ENCODE measurements around the gene CNIH4. TPM values are rescaled to one million over a fixed set of nuclear protein-coding genes. Genes with fewer than 3 reads are reported as not detected.
"Not testable (repeated sequence)": the region's sequence is repeated elsewhere in the genome, so short reads cannot be mapped to it uniquely, and the experiment has no call there.

CNIH4 gene
- total RNA-seq, 2 experiments from 2014 or later = 48.3 to 51.6 TPM

DNA sequence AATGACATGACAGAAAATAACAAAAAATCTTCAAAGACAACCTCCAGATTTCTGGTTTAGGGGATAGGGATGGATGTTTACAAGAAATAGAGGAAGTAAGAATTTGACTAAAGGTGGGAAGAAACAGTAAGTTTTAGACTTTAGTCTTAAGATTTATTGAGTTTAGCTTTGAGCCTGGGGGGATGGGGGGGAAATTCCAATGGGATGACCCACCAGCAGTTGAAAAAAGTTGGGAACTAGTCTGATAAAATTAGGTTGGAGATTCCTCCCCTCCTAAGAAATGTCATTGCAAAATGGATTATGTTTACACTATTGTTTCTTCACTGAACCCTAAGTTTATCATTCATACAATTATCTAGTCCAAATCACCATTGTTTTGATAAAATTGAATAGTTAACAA, 49.5 kb downstream of the CNIH4 start:
- intact Hi-C loops (cut with micrococcal nuclease) = no loop called here

DNA sequence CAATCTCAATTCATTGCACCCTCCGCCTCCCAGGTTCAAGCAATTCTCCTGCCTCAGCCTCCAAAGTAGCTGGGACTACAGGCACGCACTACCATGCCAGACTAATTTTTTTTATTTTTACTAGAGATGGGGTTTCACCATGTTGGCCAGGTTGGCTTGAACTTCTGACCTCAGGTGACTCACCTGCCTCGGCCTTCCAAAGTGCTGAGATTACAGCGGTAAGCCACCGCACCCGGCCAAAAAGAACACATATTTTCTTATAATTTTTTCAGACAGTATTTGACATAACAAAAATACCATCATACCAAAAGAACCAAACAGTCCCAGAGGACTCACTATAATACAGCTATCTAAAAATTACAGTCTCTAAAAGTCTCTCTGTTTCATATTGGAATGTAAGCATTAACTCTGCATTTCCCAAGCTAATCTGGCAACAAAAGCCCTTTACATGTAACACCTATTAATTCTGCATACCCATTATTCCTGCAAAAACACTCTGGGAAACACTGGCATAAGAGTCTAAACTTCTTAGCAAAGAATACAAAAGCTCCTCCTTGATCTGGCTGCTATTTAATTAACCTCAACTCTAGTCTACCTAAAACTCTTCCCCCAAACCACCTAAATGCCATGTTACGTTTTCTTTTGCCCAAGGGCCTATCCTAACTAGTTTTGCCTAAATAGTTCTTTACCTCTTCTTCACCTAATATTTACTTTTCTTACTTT, 51.1 kb downstream of the CNIH4 start:
- H3K27me3 Mint-ChIP-seq = no peaks in the 10 kb centered on the region
- ChIA-PET POLR2A (interaction anchor here (0.6 kb wide), 1 partner anchor 172 kb away, joined by 4 read pairs; no protein-coding TSS in a partner anchor), CTCF (no interaction called here)
- H3K4me3 Mint-ChIP-seq = no peak overlapping the region
- no peak overlapping the region for H3K27ac Mint-ChIP-seq
- H3K4me1 Mint-ChIP-seq (ENCODE audit: low read depth) = peaks cover 34% of the 10 kb centered on the region
- intact Hi-C loops (cut with micrococcal nuclease) = loop anchor here (2.0 kb wide), 1 partner anchor 15 kb away; no protein-coding TSS in a partner anchor
- DNase-seq = no peak
- H3K36me3 Mint-ChIP-seq = peaks cover 30% of the 10 kb centered on the region
- no peaks in the 10 kb centered on the region for H3K9me3 Mint-ChIP-seq

More for the DNA sequence above, 49.5 kb downstream of the CNIH4 start:
- H3K9me3 Mint-ChIP-seq = no peaks in the 10 kb centered on the region
- no peak overlapping the region for H3K4me3 Mint-ChIP-seq
- no peaks in the 10 kb centered on the region for H3K27me3 Mint-ChIP-seq
- ChIA-PET CTCF (no interaction called here), POLR2A (no interaction called here)
- no peak overlapping the region for H3K27ac Mint-ChIP-seq
- no peak for DNase-seq
- peaks cover 36% of the 10 kb centered on the region for H3K4me1 Mint-ChIP-seq (ENCODE audit: low read depth)
- peaks cover 28% of the 10 kb centered on the region for H3K36me3 Mint-ChIP-seq

GRCh38 chr1:224408294-224408590, 51.6 kb downstream of the CNIH4 start:
- H3K27ac Mint-ChIP-seq = no peak overlapping the region
- ChIA-PET POLR2A (no interaction called here), CTCF (no interaction called here)
- H3K36me3 Mint-ChIP-seq = peaks cover 30% of the 10 kb centered on the region
- DNase-seq = no peak
- no peaks in the 10 kb centered on the region for H3K27me3 Mint-ChIP-seq
- peaks cover 34% of the 10 kb centered on the region for H3K4me1 Mint-ChIP-seq (ENCODE audit: low read depth)
- no peak overlapping the region for H3K4me3 Mint-ChIP-seq
- no peaks in the 10 kb centered on the region for H3K9me3 Mint-ChIP-seq
- intact Hi-C loops (cut with micrococcal nuclease) = loop anchor here (2.0 kb wide), 1 partner anchor 15 kb away; no protein-coding TSS in a partner anchor

DNA sequence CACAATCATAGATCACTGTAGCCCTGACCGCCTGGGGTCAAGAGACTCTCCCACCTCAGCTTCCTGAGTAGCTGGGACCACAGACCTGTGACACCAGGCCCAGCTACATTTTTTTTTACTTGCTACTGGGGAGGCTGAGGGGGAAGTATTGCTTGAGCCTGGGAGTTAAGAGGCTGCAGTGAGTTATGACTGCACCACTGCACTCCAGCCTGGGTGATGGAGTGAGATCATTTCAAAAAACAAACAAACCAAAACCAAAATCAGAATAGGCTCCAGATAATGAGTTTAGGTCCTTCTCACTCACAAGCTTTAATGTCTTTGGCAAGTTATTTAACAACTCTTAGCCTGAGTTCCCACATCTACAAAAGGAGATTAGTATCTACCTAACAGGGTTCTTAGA, 55.1 kb downstream of the CNIH4 start:
- peak; percentile 16 for DNase-seq
- Mint-ChIP-seq H3K4me1 (ENCODE audit: low read depth) (peaks cover 26% of the 10 kb centered on the region), H3K36me3 (peaks cover 26% of the 10 kb centered on the region), H3K27ac (peak overlapping the region; percentile 33), H3K27me3 (no peaks in the 10 kb centered on the region), H3K4me3 (no peak overlapping the region), H3K9me3 (no peaks in the 10 kb centered on the region)
- POLR2A ChIA-PET = interaction anchor here (0.7 kb wide), 1 partner anchor 24 kb away, joined by 3 read pairs; no protein-coding TSS in a partner anchor
- intact Hi-C loops (cut with micrococcal nuclease) = no loop called here
- CTCF ChIA-PET = interaction anchor here (1.3 kb wide), 1 partner anchor 46 kb away, joined by 4 read pairs; no protein-coding TSS in a partner anchor

DNA sequence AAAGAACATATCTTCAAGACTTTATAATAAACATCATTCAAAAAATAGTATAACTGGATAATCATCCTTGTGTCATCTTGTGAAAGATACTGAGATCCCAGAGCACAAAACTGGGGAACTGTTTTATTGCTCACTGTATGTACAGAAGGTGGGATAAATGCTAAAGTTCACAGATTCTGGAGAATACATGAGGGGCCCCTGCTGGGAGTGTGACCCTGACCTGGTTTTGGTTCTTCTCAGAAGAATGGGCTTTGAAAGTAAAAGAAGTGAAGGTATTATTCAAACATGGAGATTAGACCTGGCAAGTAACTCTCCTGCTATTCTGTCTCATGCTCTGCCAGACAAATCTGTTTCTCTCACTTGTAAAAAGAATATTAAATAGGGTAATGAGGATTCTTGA, 63.4 kb downstream of the CNIH4 start:
- H3K9me3 Mint-ChIP-seq = no peaks in the 10 kb centered on the region
- H3K4me3 Mint-ChIP-seq = no peak overlapping the region
- CTCF ChIA-PET = interaction anchor here (1.4 kb wide), 1 partner anchor 12 kb away, joined by 3 read pairs; no protein-coding TSS in a partner anchor
- peaks cover 55% of the 10 kb centered on the region for H3K36me3 Mint-ChIP-seq
- POLR2A ChIA-PET = no interaction called here
- intact Hi-C loops (cut with micrococcal nuclease) = no loop called here
- peaks cover 15% of the 10 kb centered on the region for H3K4me1 Mint-ChIP-seq (ENCODE audit: low read depth)
- H3K27ac Mint-ChIP-seq = peak overlapping the region; percentile 10
- no peaks in the 10 kb centered on the region for H3K27me3 Mint-ChIP-seq
- no peak for DNase-seq

- peaks cover 42% of the 10 kb centered on the region for H3K4me1 Mint-ChIP-seq (ENCODE audit: low read depth)
- H3K4me3 Mint-ChIP-seq = no peak overlapping the region
- no peaks in the 10 kb centered on the region for H3K9me3 Mint-ChIP-seq
- ChIA-PET CTCF (interaction anchor here (1.1 to 1.2 kb wide), 2 partner anchors 11 to 32 kb away, joined by 3 to 5 read pairs; no protein-coding TSS in a partner anchor), POLR2A (interaction anchor here (0.5 to 0.6 kb wide), 2 partner anchors 32 to 139 kb away, joined by 3 to 7 read pairs; no protein-coding TSS in a partner anchor)
- DNase-seq = no peak
- intact Hi-C loops (cut with micrococcal nuclease) = no loop called here
- H3K27me3 Mint-ChIP-seq = no peaks in the 10 kb centered on the region
- no peak overlapping the region for H3K27ac Mint-ChIP-seq
- peaks cover 41% of the 10 kb centered on the region for H3K36me3 Mint-ChIP-seq
Measured at GRCh38 chr1:224425279-224425884, 68.7 kb downstream of the CNIH4 start.

GRCh38 chr1:224426869-224427268, 70.2 kb downstream of the CNIH4 start:
- peaks cover 44% of the 10 kb centered on the region for H3K36me3 Mint-ChIP-seq
- DNase-seq; intact Hi-C loops (cut with micrococcal nuclease); H3K4me3 Mint-ChIP-seq; H3K9me3 Mint-ChIP-seq; H3K27me3 Mint-ChIP-seq; H3K27ac Mint-ChIP-seq; CTCF ChIA-PET: not testable (repeated sequence)
- POLR2A ChIA-PET = interaction anchor here (0.6 kb wide), 1 partner anchor 74 kb away, joined by 4 read pairs; no protein-coding TSS in a partner anchor
- H3K4me1 Mint-ChIP-seq (ENCODE audit: low read depth) = peaks cover 52% of the 10 kb centered on the region

- Mint-ChIP-seq H3K27ac (no peak overlapping the region), H3K36me3 (peaks cover 41% of the 10 kb centered on the region), H3K9me3 (no peaks in the 10 kb centered on the region), H3K4me1 (ENCODE audit: low read depth) (peaks cover 55% of the 10 kb centered on the region), H3K27me3 (no peaks in the 10 kb centered on the region), H3K4me3 (no peak overlapping the region)
- ChIA-PET POLR2A (interaction anchor here (0.6 kb wide), 1 partner anchor 75 kb away, joined by 4 read pairs; no protein-coding TSS in a partner anchor), CTCF (interaction anchor here (0.8 to 1.4 kb wide), 2 partner anchors 11 to 30 kb away, joined by 3 read pairs; no protein-coding TSS in a partner anchor)
- intact Hi-C loops (cut with micrococcal nuclease) = no loop called here
- DNase-seq = no peak
Measured at GRCh38 chr1:224427346-224427745, 70.7 kb downstream of the CNIH4 start.

GRCh38 chr1:224428713-224429112, 72.0 kb downstream of the CNIH4 start:
- DNase-seq; intact Hi-C loops (cut with micrococcal nuclease); H3K27me3 Mint-ChIP-seq; H3K4me3 Mint-ChIP-seq; POLR2A ChIA-PET; H3K27ac Mint-ChIP-seq; H3K9me3 Mint-ChIP-seq: not testable (repeated sequence)
- CTCF ChIA-PET = interaction anchor here (1.4 kb wide), 1 partner anchor 10 kb away, joined by 3 read pairs; no protein-coding TSS in a partner anchor
- peaks cover 43% of the 10 kb centered on the region for H3K36me3 Mint-ChIP-seq
- peaks cover 58% of the 10 kb centered on the region for H3K4me1 Mint-ChIP-seq (ENCODE audit: low read depth)

Small RNA genes lying within 50 kb of the gene (microRNA-seq; reads per million reads assigned to microRNA genes)
- 1.2 reads per million for gene MIR4742 (ENCODE audit: borderline microRNAs expressed, borderline number of aligned reads, borderline replicate concordance)

Other genes with a start within 250 kb of the CNIH4 start
- 10 to 100 TPM; 19.5 to 20.0 TPM for gene FBXO28, start 242.8 kb upstream of the CNIH4 start, total RNA-seq
- gene DEGS1, start 173.6 kb upstream of the CNIH4 start, total RNA-seq = 10 to 100 TPM; 27.9 to 28.4 TPM
- gene NVL, start 26.7 kb upstream of the CNIH4 start, total RNA-seq = 10 to 100 TPM; 32.5 to 38.0 TPM
- gene WDR26, start 77.9 kb downstream of the CNIH4 start, total RNA-seq = 10 to 100 TPM; 69.2 to 72.2 TPM